Body of pancreas (tissue), 4 donors: ENCODE data around the gene NME7.

ENCODE experiments used
- CTCF ChIP-seq, 7 experiments: fragments of 450-650 bp in 4 of 7; fragments of 200-600 bp in 3 of 7; sonication (generic) in 3 of 7; IDR thresholded peaks; one replicate each; pipeline ENCODE4 v1.5.1; 2016 to 2019; ENCODE audit warnings: antibody characterized with exemption in 7 of 7
- POLR2A ChIP-seq, 3 donors: fragments of 450-650 bp; IDR thresholded peaks; one replicate each; pipeline ENCODE4 v1.6.1; 2016; ENCODE audit warnings: antibody characterized with exemption in 3 of 3, mild to moderate bottlenecking in 2 of 3

- TF ChIP-seq POLR2A (IDR thresholded peaks at IDR 0.05) (no peak), CTCF (IDR thresholded peaks at IDR 0.05) (no peak)
Observed at GRCh38 chr1:169217636-169218035, 150.0 kb downstream of the NME7 start.
